ENCODE results near the gene SOAT1. TPM values are rescaled to one million over a fixed set of nuclear protein-coding genes. Genes with fewer than 3 reads are reported as not detected.

The SOAT1 gene
- total and polyA plus RNA-seq, 10 of the 15 experiments (the other 5 are each of a cell fraction or from before 2014, with no cell fraction given), result 8.6 to 68.5 (median 22.3) TPM

DNA sequence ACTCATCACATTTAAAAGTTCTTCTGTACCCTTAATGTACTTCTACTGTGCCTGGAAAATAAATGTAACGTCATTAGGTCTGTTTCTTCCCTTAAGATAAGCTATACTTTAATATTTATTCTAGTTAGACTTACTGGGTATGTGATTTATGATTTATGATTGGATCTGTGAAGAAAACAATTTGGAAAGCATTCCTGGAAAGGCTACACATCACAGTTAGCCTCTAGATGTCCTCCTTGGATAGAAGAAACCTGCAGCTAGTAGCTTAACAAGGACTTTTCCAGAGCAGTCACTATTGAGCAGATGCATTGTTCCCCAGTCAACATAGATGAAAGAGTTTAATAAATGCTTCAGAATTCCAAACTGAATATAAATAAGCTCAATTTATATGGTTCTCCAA is 41.9 kb upstream of the SOAT1 start:
- Histone ChIP-seq H3K79me2 (ENCODE audit: control insufficient read depth, insufficient read depth, low read length) (no peaks in the 10 kb centered on the region), H4K20me1 (ENCODE audit: control insufficient read depth, insufficient read depth) (no peaks in the 10 kb centered on the region), H3K9me3 (replicated peaks; ENCODE audit: control insufficient read depth, insufficient read depth, low read length) (no peaks in the 10 kb centered on the region), H3K4me1 (ENCODE audit: control insufficient read depth, insufficient read depth, low read length) (no peaks in the 10 kb centered on the region), H2AFZ (ENCODE audit: control insufficient read depth, low read depth, low read length) (no peak overlapping the region), H3K4me3 (no peak overlapping the region), H3K27me3 (replicated peaks in 1 of 2; ENCODE audit: control insufficient read depth in 2 of 2, insufficient read depth in 2 of 2, low read length in 1 of 2) (no peaks in the 10 kb centered on the region), H3K4me2 (ENCODE audit: control insufficient read depth, insufficient read depth) (no peak overlapping the region), H3K9ac (ENCODE audit: control insufficient read depth, insufficient read depth, low read length) (no peak overlapping the region), H3K36me3 (ENCODE audit: control insufficient read depth in 2 of 2, insufficient read depth in 2 of 2, low read length in 1 of 2) (no peaks in the 10 kb centered on the region), H3K27ac (ENCODE audit: control insufficient read depth, insufficient read depth) (no peak overlapping the region)
- in situ Hi-C loops (cut with MboI) (no loop called here), intact Hi-C loops (cut with micrococcal nuclease; ENCODE audit: unreplicated experiment) (loop anchor here (1.0 kb wide), 1 partner anchor 118 kb away; no protein-coding TSS in a partner anchor)
- ATAC-seq (peak; percentile 57), FAIRE-seq (no peak), DNase-seq (ENCODE audit: low read depth, low spot score) (no peak)
- SMC1A ChIA-PET (ENCODE audit: uncharacterized antibody, unreplicated experiment), result interaction anchor here (0.6 to 3.5 kb wide), 11 partner anchors 9 to 840 kb away, joined by 3 to 27 read pairs (median 4); partner anchors contain the start of genes AXDND1 and SOAT1
- BruUV-seq (replicated peaks), result no TSS peak
- RAD21 ChIA-PET (ENCODE audit: unreplicated experiment), result interaction anchor here (1.1 to 1.8 kb wide), 4 partner anchors 30 to 119 kb away, joined by 3 to 13 read pairs (median 4); no protein-coding TSS in a partner anchor
- POLR2A ChIA-PET, result interaction anchor here (1.1 kb wide), 1 partner anchor 43 kb away, joined by 3 read pairs; no protein-coding TSS in a partner anchor
- 60% methylated on average over 1 of the region's 1 CpG for WGBS (ENCODE audit: insufficient coverage, insufficient replicate concordance, low lambda C conversion rate, missing lambda C conversion rate)
- CTCF ChIA-PET, result interaction anchor here (0.7 to 2.6 kb wide), 16 partner anchors 9 to 563 kb away, joined by 3 to 48 read pairs (median 4); partner anchors contain the start of gene AXDND1
- no peak for TF ChIP-seq EGR1 (IDR thresholded peaks at IDR 0.05; ENCODE audit: borderline replicate concordance in 1 of 2, low read depth in 2 of 2, low read length in 2 of 2)
- TF ChIP-seq, protein P1, sequence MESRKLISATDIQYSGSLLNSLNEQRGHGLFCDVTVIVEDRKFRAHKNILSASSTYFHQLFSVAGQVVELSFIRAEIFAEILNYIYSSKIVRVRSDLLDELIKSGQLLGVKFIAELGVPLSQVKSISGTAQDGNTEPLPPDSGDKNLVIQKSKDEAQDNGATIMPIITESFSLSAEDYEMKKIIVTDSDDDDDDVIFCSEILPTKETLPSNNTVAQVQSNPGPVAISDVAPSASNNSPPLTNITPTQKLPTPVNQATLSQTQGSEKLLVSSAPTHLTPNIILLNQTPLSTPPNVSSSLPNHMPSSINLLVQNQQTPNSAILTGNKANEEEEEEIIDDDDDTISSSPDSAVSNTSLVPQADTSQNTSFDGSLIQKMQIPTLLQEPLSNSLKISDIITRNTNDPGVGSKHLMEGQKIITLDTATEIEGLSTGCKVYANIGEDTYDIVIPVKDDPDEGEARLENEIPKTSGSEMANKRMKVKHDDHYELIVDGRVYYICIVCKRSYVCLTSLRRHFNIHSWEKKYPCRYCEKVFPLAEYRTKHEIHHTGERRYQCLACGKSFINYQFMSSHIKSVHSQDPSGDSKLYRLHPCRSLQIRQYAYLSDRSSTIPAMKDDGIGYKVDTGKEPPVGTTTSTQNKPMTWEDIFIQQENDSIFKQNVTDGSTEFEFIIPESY (IDR thresholded peaks at IDR 0.05), result no peak
- peak; percentile 54; the same call in 1 of the 2 replicates for TF ChIP-seq SMC3 (IDR thresholded peaks at IDR 0.05; ENCODE audit: borderline replicate concordance, low read length)
- TF ChIP-seq, protein P2, sequence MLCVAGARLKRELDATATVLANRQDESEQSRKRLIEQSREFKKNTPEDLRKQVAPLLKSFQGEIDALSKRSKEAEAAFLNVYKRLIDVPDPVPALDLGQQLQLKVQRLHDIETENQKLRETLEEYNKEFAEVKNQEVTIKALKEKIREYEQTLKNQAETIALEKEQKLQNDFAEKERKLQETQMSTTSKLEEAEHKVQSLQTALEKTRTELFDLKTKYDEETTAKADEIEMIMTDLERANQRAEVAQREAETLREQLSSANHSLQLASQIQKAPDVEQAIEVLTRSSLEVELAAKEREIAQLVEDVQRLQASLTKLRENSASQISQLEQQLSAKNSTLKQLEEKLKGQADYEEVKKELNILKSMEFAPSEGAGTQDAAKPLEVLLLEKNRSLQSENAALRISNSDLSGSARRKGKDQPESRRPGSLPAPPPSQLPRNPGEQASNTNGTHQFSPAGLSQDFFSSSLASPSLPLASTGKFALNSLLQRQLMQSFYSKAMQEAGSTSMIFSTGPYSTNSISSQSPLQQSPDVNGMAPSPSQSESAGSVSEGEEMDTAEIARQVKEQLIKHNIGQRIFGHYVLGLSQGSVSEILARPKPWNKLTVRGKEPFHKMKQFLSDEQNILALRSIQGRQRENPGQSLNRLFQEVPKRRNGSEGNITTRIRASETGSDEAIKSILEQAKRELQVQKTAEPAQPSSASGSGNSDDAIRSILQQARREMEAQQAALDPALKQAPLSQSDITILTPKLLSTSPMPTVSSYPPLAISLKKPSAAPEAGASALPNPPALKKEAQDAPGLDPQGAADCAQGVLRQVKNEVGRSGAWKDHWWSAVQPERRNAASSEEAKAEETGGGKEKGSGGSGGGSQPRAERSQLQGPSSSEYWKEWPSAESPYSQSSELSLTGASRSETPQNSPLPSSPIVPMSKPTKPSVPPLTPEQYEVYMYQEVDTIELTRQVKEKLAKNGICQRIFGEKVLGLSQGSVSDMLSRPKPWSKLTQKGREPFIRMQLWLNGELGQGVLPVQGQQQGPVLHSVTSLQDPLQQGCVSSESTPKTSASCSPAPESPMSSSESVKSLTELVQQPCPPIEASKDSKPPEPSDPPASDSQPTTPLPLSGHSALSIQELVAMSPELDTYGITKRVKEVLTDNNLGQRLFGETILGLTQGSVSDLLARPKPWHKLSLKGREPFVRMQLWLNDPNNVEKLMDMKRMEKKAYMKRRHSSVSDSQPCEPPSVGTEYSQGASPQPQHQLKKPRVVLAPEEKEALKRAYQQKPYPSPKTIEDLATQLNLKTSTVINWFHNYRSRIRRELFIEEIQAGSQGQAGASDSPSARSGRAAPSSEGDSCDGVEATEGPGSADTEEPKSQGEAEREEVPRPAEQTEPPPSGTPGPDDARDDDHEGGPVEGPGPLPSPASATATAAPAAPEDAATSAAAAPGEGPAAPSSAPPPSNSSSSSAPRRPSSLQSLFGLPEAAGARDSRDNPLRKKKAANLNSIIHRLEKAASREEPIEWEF (IDR thresholded peaks at IDR 0.05; ENCODE audit: insufficient replicate concordance, low read depth, low read length), result no peak
- TF ChIP-seq, protein P3, sequence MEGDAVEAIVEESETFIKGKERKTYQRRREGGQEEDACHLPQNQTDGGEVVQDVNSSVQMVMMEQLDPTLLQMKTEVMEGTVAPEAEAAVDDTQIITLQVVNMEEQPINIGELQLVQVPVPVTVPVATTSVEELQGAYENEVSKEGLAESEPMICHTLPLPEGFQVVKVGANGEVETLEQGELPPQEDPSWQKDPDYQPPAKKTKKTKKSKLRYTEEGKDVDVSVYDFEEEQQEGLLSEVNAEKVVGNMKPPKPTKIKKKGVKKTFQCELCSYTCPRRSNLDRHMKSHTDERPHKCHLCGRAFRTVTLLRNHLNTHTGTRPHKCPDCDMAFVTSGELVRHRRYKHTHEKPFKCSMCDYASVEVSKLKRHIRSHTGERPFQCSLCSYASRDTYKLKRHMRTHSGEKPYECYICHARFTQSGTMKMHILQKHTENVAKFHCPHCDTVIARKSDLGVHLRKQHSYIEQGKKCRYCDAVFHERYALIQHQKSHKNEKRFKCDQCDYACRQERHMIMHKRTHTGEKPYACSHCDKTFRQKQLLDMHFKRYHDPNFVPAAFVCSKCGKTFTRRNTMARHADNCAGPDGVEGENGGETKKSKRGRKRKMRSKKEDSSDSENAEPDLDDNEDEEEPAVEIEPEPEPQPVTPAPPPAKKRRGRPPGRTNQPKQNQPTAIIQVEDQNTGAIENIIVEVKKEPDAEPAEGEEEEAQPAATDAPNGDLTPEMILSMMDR (IDR thresholded peaks at IDR 0.05 in 2 of 3, conservative IDR thresholded peaks at IDR 0.05 in 1 of 3; ENCODE audit: control insufficient read depth in 2 of 3, extremely low read depth in 1 of 3, insufficient read depth in 1 of 3, low read depth in 3 of 3, low read length in 3 of 3), result peak; percentile 16 to 47 (median 24); a peak in 3 of 6 replicates
- peak; percentile 53 for TF ChIP-seq RAD21 (IDR thresholded peaks at IDR 0.05; ENCODE audit: insufficient read depth, low read depth, low read length)
